DMS79 (cell line): ENCODE measurements around the gene ERICH3.

Source experiments
- DNase-seq: peaks from one replicate; lab custom pipeline; 2025; lab: John Stamatoyannopoulos, UW

The ERICH3 gene, protein sequence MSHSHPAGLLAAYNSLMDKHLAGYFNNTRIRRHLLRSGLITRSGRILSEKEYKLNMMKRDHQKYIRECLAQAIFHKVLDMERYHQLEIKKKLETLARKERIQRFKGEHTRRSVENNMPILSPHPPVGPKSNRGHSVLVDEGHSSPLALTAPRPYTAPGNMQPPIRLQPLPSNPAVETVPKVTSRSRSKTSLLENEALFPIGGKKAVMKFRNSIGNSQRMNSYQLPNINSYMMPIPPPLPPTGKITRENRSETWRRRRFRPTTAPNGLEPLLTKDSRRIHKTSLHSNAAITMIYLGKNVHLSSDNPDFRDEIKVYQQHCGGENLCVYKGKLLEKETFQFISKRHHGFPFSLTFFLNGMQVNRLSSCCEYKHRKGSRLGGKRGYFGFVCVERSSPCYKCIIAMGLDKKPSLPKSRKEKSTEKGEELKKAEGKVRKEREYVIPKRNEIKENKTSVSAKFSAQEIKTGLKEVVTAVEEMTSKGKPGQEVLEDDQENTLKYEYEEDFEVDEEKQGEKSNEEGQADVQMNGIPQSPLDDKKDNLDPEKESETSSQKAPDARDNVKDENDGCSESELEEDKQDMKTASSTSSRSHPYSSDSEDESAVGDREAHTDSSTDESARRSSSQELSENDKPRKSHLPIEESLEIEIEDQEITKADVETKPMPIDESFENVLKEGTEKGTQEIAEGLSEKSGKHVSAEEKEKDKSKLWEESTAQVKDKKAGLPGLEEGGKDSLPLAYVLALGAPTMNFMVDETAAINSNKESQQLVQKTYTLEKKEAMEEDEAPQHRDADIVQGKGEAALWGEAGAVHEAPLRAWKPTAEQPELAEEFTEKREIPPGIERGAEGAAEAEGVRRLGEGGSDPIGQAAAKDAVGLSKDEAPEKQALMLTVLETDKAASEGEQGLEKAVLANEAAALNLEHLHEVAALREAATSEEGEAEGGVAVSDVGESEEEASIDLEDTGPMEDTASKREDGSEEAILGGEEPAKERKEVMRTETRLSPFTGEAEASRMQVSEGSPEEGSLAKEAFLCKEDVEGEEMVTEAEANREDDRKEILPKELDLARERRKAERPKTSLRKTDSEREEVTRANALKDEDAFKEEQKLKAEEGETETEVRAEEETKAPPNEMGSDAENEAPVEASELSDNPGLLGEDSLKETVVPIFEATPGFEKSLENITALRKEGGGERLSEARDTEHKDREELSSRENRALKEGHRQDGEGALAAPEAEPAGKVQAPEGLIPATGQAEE (N-terminal part only)

GRCh38 chr1:74673351-74674111, at the start of gene ERICH3:
ERICH3 (minus strand) TSS chr1:74673792; CDS start chr1:74673519, 273 bp downstream.
- no peak for DNase-seq

DNA sequence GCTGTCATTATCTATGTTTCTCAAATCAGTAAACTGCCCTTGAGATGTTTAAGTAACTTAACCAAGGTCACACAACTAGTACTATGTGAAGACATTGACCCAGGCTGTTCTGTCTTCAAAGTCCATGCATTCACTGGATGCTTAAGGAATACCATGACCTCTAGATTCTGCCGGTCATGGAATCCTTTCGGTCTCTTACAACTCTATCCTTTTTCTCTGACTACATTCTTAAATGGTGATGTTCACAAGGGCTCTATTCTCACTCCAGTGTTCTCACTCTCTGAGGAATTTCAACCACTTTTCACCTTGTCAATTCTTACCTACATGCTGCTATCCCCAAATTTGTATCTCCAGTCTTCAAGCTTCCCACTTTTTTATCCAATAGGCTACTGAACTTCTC, 44.0 kb upstream of the ERICH3 start:
- DNase-seq: no peak

GRCh38 chr1:74716822-74717221, 43.2 kb upstream of the ERICH3 start:
- DNase-seq: no peak

DNA sequence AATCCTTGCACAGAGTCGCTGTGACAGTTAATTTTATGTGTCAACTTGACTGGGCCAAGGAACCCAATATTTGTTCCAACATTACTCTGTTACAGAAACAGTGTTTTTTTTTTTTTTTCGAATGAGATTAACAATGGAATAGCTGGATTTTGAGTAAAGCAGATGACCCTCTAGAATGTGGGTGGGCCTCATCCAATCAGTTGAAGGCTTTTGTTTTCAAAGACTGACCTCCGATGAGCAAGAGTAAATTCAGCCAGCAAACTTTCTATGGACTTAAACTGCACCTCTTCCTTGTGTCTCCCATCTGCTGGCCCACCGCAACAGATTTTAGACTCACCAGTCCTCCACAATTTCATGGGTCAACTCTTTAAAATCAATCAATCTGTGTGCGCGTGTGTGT, 42.2 kb upstream of the ERICH3 start:
- DNase-seq: no peak

- no peak for DNase-seq
These were observed 41.6 kb upstream of the ERICH3 start for GRCh38 chr1:74715236-74715502.

GRCh38 chr1:74714429-74715235, 41.0 kb upstream of the ERICH3 start:
- no peak for DNase-seq

GRCh38 chr1:74713849-74714248, 40.3 kb upstream of the ERICH3 start:
- no peak for DNase-seq

DNA sequence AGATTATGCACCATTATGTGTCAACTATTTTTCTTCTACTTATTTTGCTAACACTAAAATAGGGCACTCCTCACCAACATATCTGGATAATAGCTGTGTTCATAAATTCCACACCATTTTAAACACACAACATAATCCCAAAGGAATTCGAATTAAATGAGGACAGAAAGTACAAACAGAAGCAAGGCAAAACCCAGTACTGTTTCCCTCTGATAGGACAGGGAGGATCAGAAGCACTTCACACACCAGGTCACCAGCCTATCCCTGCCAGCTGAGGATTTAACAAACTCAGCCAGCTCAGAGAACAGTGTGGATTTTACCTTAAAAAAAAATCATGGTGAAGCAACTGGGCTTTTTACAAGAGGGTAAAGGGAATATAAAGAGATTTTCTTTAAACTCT, 39.3 kb upstream of the ERICH3 start:
- DNase-seq: no peak

- DNase-seq: no peak
These were observed 30.0 kb upstream of the ERICH3 start for GRCh38 chr1:74703386-74704182.

GRCh38 chr1:74699331-74699730, 25.7 kb upstream of the ERICH3 start:
- no peak for DNase-seq

- no peak for DNase-seq
These were observed 24.2 kb upstream of the ERICH3 start for GRCh38 chr1:74697832-74698231.

DNA sequence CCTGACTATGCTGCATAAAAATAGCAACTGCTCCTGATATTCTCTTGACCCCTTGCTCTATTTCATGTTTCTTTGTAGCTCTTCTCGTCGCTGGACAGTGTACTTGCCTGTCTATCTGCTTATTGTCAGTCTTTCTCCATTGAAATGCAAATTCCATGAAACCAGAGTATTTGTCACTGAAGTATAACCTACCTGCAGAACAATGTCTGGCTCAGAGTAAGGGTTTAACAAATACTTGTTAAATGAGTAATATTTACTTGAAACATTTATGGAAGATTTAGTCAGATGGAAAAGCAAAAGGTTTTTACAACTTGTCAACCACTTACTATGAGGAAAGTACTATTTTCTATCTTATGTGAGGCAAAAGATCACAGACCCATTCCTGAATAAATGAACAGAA, 19.9 kb upstream of the ERICH3 start:
- DNase-seq: peak; percentile 1

DNA sequence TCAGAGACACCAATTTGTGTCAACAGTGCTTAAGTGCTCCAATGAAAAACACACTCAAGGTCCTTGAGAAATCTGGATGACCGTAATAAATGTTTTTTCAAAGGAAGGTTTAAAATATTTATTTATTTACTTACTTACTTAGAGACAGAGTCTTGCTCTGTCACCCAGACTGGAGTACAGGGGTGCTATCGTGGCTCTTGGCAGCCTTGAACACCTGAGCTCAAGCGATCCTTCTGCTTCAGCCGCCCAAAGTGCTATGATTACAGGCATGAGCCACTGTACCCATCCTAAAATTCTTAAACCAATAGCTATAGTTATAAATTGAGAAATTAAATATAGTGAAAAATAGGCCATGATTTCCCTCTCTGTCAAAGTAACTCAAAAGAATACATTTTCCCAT, 17.3 kb upstream of the ERICH3 start:
- peak; percentile 89 for DNase-seq

- peak; percentile 34 for DNase-seq
These were observed 16.7 kb upstream of the ERICH3 start for GRCh38 chr1:74690364-74690696.

GRCh38 chr1:74689621-74690363, 16.2 kb upstream of the ERICH3 start:
- DNase-seq: peak; percentile 59

DNA sequence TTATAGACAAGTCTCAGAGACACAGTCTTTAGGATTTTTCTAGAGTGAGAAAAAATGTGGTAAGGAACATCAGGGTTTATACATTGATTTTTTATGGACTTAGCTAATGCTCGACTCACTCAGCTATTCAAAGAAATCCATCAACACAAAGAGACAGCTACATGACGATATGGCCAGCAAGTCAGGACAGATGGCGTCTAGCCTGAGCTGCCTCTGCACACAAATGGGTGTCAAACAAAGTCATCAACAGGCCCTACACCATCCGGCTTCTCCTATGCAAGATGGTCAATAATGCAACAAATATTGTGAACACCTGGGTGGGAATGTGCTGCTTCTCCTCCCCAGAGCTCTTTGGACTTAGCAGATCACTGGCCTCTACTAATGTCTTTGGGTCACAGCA, 13.3 kb upstream of the ERICH3 start:
- DNase-seq: no peak

GRCh38 chr1:74684301-74684700, 10.7 kb upstream of the ERICH3 start:
- DNase-seq: no peak

GRCh38 chr1:74683656-74684055, 10.1 kb upstream of the ERICH3 start:
- no peak for DNase-seq

DNA sequence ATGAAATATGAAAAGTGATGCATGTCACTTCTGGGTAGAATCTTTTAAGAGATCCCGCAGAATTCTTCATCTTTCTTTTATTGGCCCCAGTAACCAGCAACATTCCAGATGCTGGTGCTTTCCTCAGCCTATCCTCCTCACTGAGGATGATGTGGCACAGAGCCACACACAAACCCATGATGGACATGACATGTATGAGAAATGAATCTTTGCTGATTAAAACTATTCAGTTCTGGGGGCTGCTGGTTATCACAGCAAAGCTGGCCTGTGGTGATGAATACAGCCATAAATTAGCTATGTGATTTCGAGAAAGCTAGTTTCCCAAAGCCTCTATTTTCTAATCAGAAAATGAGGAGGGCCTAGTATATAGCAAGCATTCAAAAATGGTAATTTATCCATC, 8.3 kb upstream of the ERICH3 start:
- DNase-seq: no peak

- DNase-seq: no peak
These were observed 7.9 kb upstream of the ERICH3 start for GRCh38 chr1:74681449-74681848.
